GM18858 (cell line): ENCODE data around the gene MAP3K7.

Experiments used
- ATAC-seq: cut with Tn5 transposase; IDR thresholded peaks from one replicate; pipeline ENCODE4 v1.9.1; 2021; ENCODE audit not compliant: unreplicated experiment

MAP3K7 gene

DNA sequence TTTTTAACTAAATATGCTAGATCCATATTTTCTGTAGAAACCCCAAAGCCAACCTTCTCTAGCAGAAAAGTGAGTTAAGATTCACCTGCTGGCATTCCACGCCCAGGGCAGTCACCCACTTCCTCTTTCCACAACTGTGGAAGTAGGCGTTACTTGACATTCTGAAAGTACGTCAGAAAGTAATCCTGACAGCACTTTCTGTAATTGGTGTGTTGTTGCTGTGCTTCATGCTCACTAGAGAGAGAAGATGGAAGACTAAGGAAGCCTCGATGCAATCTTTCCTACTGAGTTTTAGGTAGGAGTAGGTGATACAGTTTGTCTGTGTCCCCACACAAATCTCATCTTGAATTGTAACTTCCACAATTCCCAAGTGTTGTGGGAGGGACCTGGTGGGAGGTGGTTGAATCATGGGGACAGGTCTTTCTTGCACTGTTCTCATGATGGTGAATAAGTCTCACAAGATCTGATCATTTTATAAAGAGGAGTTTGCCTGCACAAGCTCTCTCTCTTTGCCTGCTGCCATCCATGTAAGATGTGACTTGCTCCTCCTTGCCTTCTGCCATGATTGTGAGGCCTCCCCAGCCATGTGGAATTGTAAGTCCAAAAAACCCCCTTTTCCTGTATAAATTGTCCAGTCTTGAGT, 101.1 kb downstream of the MAP3K7 start:
- no peak for ATAC-seq

DNA sequence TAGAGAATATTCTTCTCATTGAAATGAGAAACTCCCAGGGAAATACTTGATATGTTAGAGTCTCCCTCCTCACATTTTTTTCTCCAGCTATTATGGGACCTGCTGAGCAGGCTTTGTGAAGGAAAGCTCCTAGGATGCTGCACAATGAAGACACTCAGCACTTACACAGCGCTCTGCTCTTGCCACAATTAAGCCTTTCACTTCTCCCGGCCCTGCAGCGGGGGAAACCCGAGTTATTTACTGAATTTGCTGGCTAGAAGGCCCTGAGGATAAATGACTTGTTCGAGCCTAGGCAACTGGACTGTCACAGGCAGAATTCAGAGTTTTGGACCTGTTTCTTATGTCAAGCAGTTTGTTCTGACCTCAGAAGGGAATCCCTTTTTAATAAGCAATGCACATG, 102.0 kb downstream of the MAP3K7 start:
- ATAC-seq, result no peak

DNA sequence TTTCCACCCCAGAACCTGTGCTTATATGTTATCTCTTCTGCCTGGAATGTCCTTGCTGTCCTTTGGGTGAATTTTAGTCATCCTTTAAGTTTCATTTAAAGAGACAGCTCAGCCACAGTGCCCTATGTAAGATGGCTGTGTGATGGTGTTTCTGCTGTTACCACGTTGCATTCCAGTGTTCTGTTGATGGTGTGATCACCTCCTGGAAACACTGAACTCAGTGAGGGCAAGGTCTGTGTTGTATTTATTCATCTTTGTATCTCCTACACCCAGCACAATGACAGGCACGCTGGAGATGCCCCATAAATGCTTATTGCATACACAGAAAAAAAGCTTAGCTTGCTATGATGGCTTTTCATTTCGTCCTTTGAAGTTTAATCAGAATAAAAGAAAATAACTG, 102.5 kb downstream of the MAP3K7 start:
- ATAC-seq, result no peak

DNA sequence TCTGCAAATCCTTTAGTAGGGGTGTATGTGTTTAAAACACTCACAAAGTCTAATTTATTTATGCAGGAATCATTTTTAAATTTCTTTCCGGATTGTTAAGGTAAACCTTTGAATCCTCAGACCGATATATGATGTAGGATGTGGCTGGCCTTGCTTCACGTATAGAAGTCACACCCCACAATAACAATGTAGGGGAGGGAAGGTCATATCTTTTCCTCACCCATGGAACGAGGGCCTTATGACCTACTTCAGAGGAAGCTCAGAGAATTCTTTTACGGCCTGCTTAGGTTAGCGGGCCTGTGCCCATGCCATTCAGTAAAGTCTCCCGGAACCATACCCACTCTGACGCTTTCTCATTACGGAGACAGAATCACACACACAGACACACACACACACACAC, 102.9 kb downstream of the MAP3K7 start:
- no peak for ATAC-seq

DNA sequence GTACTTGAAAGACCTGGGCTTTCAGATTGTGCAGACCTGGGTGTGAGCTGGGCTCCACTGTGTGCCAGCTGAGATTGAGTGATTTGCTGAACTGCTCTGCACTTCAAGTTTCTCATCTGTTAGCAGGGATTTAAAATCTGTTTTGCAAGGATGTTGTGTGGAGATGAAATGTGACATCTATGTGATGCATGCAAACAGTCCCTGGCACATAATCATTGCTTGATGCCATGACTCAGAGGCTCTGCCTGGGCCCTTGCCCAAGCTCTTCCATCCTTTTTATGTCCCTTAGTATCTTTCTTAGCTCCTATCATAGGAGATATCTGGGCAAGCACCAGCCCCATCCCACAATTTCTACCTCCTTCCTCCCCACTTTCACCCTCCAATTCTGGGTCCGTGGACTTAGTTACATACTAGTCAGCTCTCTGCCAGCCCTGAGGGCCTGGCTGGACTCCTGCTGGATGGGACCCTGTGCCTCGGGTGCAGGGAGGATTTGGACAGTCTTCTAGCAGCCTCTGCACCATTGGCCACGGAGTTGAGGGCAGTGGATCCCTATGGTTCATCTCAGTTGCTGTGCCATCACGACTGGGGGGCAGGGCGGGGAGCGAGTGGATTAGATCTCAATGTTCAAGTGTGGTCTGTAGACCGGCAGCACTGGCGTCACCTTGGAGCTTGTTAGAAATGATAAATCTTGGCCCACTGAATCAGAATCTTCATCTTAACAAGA, 103.6 kb downstream of the MAP3K7 start:
- ATAC-seq, result no peak

DNA sequence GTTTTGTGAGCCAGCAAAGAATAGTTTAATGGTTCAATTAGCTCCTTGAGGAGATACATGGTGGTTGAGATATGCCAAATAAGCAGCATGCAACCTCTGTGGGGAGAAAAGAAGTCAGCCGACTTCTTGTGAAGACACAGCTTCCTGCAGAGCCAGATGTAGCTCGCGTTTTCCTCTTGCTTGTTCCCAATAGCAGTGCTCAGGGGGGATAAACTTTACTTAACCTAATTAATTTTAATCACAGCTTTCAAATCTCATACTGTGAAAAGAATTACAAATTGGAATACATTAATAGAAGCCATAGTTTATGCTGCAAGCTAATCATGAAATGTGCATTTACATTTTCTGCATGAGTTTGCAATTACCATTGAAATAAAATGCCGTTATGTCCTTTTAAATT, 106.2 kb downstream of the MAP3K7 start:
- no peak for ATAC-seq

DNA sequence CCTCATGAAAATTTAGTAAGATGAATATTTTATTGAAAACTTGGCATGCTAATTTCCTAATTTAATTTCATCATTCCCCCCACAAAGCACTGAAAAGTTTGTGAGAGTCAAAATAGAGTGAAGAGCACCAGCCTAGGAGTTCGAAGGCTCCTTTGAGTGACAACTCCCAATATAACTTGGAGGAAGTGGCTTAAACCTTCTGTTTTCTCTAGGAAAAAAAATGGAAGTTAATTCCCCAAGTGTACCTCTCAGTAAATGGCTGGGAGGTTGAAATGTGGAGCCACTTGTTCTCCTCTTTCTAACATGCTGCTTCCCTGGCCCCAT, 107.3 kb downstream of the MAP3K7 start:
- no peak for ATAC-seq

DNA sequence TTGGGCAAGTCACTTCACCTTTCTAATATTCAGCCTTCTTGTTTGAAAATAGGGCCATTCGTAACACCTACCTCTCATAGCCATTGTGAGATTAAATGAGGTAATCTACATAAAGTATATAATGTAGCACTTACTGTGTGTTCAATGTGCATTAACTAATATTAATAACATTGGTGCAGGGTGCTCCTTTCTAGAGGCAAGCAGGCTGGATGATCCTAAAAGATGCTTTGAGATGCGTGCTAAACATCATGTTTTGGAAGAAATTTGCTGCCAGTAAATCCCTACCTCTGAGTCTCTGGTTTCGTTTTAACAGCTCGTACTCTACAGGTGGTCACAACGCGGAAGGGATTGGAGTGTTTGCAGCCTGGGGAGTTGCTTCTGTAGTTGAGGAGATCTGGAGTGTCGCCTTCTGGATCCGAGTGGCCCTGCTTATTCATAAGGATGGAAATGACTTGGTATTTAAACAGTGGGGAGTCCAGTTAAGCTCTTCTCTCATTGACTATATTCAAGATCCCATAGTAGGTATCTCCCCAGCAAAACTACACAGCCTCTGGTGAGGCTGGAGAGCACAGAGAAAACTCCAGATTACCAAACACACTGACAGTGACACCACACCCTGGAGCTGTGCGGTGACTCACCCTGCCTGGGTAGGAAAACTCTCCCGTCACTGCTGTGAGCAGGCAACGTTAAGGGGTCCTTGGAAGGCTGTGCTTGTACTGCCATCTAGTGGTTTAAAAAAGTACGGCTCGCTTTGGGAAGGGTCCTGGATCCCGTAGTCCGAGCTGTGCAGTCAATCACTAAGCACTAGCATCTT, 107.9 kb downstream of the MAP3K7 start:
- peak; percentile 94 for ATAC-seq

DNA sequence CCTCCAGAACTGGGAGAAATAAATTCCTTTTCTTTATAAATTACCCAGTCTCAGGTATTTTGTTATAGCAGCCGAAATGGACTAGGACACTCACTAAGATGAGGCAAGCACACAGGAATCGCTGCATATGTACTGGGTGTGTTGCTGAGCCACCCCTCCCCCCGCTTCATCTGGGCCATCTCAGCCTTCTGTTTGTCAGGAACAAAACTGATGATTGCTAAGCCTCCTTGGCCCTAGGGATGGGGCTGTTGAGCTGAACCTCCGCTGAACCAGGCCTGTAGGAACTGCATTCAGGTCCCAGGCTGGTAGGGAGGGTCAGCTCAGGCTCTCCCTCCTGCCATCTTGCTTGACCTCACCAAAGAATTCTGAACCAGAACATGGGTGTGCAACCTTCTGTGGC, 108.6 kb downstream of the MAP3K7 start:
- ATAC-seq, result no peak

DNA sequence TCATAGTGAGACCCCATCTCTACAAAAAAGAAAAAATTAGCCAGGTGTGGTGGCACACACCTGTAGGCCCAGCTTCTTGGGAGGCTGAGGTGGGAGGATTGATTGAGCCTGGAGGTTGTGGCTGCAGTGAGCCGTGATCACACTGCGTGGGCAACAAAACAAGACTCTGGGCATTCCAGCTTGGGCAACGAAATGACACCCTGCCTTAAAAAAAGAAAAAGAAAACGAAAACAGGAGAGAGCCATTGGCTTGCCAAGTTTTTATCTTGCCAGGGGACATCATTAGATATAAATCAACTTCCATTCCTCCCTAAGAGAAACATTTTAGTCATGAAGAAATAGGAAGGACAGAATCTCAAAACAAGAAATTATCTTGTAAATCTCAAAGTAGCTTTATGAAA, 109.5 kb downstream of the MAP3K7 start:
- ATAC-seq, result no peak

DNA sequence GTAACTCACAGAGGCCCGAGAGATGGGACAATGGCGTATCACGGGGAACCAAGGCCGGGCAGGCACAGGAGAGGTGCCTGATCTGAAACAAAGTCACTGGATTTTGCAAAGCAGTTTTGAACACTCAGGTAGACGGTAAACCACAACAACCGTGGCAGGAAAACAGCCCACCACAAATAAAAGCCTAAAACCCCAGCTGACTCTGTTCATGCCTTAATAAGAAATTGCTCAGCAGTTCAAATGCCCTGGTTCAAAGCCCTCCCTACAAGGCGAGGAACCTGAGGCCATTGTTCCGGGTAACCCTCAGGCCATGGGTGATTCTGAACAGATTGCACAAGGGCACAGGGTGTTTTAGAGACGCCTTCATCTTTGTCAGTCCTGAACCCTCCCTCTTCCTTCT, 114.2 kb downstream of the MAP3K7 start:
- no peak for ATAC-seq

DNA sequence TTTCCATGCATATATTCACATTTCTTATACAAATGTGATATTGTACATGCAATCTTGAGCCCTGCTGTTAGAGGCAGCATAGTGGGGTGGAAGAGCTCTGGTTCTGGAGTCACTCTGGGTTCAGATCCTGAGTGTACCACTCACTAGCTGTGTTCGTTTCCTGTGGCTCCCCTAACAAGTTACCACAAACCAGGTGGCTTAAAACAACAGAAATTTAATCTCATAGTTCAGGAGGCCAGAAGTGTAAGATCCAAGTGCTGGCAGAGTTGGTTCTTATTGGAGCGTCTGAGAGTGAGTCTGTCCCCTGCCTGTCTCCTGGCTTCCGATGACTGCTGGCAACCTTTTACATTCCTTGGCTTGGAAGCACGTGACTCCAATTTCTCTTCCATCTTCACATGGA, 115.6 kb downstream of the MAP3K7 start:
- no peak for ATAC-seq

DNA sequence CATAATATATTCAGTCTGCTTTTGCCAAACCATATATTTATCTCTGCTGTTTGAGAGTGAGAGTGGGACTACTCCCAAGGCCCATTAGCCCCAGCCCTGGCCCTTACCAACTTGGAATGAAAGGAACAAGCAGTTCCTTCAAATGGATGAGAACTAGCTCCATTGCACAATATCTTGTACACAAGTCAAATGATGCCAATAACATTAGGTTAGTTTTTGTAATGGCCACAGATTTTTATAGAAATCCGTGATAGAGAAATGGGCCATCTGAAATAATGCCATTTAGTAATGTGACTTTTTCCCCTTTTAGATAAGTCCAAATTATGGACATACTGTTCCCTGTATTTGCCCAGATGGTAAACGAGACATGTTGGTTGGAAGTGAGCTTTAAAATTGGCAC, 117.0 kb downstream of the MAP3K7 start:
- no peak for ATAC-seq

DNA sequence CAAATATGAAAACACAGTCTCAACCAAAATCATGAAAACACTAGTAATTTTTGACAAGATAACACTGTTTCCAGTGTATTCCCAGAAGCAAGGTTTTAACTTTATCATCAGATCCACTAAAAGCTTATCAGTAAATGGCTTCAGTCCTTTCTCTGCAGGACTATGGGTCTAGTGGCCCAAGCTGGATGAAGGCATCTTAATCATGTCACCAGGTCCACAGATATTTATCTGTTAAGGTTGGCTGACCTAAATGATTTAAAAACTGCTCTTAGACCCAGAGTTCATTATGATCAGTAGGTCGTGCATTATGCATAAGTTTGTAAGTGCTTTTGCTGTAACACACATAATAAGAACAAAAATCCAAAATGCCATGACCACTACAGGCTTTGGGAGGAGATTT, 118.0 kb downstream of the MAP3K7 start:
- no peak for ATAC-seq

DNA sequence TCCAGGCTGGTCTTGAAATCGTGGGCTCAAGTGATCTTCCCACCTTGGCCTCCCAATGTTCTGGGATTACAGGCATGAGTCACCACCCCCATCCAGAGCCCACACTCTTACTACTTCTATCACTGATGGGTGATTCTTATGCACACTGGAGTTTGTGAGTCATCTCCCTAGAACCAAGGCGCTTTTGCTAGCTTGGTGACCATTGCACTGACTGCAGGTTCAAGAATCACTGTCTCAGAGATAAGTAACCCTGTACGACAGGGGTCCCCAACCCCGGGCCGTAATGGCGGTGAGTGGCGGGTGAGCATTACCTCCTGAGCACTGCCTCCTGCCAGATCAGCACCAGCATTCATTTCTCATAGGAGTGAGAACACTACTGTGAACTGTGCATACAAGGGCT, 118.8 kb downstream of the MAP3K7 start:
- ATAC-seq, result no peak

DNA sequence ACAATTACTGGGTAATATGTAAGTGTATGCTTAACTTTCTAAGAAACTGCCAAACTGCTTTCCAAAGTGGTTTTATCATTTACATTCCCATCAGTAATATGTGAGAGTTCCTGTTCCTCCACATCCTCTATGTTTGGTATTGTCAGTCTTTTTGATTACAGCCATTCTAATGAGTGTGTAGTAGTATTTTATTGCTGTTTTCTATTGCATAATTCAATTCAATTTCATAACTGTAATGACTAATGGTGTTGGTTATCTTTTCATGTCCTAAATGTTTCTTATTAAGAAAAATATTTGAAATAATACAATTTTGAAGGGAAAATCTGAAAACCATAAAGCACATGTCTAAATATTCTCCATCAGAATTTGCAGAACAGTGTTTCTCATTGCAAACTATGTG, 119.3 kb downstream of the MAP3K7 start:
- ATAC-seq, result no peak

DNA sequence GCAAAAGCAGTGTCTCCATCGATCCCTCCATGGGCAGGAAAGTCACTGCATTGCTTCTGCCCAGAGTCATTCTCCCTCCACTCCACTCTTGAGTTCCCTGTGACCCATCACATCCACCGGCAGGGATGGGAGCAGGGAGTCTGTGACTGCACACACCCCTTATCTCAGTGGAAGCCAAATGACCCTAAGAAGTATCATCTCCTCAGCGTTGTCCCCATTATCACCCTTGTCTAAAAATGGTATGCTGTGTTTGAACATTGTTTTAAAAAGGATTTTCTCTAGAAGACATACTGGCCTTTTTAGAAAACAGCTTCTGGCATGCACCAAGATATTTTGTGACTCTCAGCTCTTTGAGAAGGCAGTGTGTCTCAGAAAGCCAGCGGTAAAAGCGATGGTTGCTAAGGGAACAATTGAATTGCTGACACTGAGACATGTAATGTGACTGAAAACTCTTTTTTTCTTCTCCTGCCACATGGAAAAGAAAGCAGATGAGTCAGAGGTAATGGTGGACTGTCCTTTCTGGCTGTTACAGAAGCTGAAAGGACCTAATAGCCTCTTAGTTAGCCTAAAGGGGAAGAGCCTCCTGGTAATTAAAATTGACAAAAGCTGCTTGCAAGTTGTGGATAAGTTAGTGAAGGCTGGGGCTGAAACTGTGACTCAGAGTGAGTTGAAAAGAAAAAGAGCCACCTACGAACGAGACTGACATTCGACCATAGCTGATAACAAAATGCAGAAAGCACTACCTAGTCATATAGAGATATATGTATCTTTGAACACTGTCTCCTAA, 120.5 kb downstream of the MAP3K7 start:
- ATAC-seq, result no peak

DNA sequence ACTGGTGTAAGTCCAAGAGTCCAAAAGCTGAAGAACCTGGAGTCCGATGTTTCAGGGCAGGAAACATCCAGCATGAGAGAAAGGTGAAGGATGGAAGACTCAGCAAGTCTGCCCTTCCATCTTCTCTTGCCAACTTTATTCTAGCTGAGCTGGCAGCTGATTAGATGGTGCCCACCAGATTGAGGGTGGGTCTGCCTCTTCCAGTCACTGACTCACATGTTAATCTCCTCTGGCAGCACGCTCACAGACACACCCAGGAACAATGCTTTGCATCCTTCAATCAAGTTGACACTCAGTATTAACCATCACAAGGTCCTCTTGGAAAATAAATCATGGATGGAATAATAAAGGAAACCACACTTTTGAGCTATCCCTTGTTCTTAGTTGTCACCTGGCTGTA, 121.2 kb downstream of the MAP3K7 start:
- ATAC-seq, result no peak

DNA sequence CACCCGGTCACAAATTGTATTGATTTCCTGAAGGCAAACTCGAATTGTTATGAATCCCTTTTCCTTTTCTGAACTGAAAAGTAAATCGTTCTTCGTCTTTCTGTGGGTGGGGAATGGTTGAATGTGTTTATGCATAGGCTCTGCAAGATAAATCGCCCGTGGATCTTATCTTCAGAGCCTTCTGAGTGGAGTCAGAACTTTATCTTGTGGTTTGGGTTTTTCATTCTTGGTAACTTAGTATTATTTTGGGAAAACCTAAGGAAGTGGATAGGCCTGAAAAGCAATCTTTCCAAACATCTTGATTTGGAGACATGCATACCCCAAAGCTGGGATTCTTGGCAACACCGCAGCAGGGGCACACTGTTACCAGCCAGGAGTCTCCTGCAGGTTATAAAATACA, 122.4 kb downstream of the MAP3K7 start:
- ATAC-seq, result no peak

DNA sequence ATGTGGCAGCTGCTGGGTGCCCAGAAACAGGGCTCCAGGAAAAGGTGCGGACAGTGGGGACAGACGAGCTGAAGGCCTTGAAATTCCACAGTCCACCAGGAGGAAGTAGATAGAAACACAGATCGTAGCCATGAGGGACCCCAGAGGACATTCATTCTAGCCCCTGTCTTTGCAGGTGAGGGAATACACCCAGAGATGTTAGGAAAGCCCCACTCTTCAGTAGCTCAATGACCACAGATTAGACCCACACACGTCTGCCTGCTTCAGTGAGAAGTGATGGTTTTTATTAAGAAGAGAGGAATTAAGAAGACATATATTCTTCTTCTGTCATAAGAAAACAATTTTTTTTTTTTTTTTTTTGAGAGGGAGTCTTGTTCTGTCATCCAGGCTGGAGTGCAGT, 123.0 kb downstream of the MAP3K7 start:
- no peak for ATAC-seq
